SU-DHL-6 (cell line): ENCODE data around the gene TENT4B.

ENCODE experiments used
- H2AFZ ChIP-seq: fragments of 200-600 bp; sonication (generic); 2 replicates; pipeline ENCODE4 v1.6.1; 2014; ENCODE audit warnings: low read depth, mild to moderate bottlenecking, moderate library complexity, mixed read lengths, antibody characterized with exemption, low read length; ENCODE audit not compliant: severe bottlenecking
- H3F3A ChIP-seq: fragments of 200-600 bp; shearing (Covaris generic); 2 replicates; pipeline ENCODE4 v1.6.0; 2016; ENCODE audit warnings: antibody characterized with exemption, mild to moderate bottlenecking; ENCODE audit not compliant: insufficient read depth
- H3K27ac ChIP-seq: fragments of 200-600 bp; sonication (generic); 2 replicates; pipeline ENCODE4 v1.5.1; 2016; ENCODE audit warnings: low read depth, mild to moderate bottlenecking, low read length, moderate library complexity, mixed read lengths
- H3K27me3 ChIP-seq: fragments of 200-600 bp; sonication (generic), shearing (Covaris generic); 2 replicates; pipeline ENCODE4 v1.6.0; 2014; ENCODE audit warnings: mild to moderate bottlenecking, low read length
- H3K36me3 ChIP-seq: fragments of 200-600 bp; sonication (generic); 2 replicates; pipeline ENCODE4 v1.6.1; 2014; ENCODE audit warnings: mild to moderate bottlenecking, low read length, mixed read lengths
- H3K4me2 ChIP-seq: fragments of 300-600, 200-600 bp; shearing (Covaris generic), sonication (generic); 2 replicates; pipeline ENCODE4 v1.6.0; 2014; ENCODE audit warnings: low read length, low read depth, mild to moderate bottlenecking; ENCODE audit not compliant: poor library complexity, severe bottlenecking
- H3K4me3 ChIP-seq: fragments of 200-600 bp; sonication (generic); 2 replicates; pipeline ENCODE4 v1.5.1; 2014; ENCODE audit warnings: antibody characterized with exemption, low read length, mild to moderate bottlenecking, mixed read lengths; ENCODE audit not compliant: insufficient read depth, poor library complexity, severe bottlenecking
- H3K79me2 ChIP-seq: fragments of 200-600 bp; sonication (generic); 2 replicates; pipeline ENCODE4 v1.6.1; 2014; ENCODE audit warnings: mild to moderate bottlenecking, low read length, moderate library complexity; ENCODE audit not compliant: insufficient read depth
- H3K9ac ChIP-seq: fragments of 200-600 bp; sonication (generic); 2 replicates; pipeline ENCODE4 v1.7.0; 2014; ENCODE audit warnings: mild to moderate bottlenecking, low read length
- H3K9me2 ChIP-seq: fragments of 200-600 bp; sonication (generic); replicated peaks from 2 replicates; pipeline ENCODE4 v1.6.1; 2014; ENCODE audit warnings: low read length; ENCODE audit not compliant: insufficient read depth
- H3K9me3 ChIP-seq: fragments of 200-600 bp; sonication (generic); 2 replicates; pipeline ENCODE4 v1.6.1; 2014; ENCODE audit warnings: low read length, mixed read lengths; ENCODE audit not compliant: insufficient read depth
- H4K20me1 ChIP-seq: fragments of 200-600 bp; sonication (generic); 2 replicates; pipeline ENCODE4 v1.6.1; 2014; ENCODE audit warnings: low read depth, mild to moderate bottlenecking, antibody characterized with exemption, low read length, moderate library complexity, mixed read lengths
- EZH2phosphoT487 ChIP-seq: fragments of 200-600 bp; sonication (generic), shearing (Covaris generic); conservative IDR thresholded peaks from 2 replicates; pipeline ENCODE4 v1.6.1; 2018; ENCODE audit warnings: mild to moderate bottlenecking, antibody characterized with exemption, low read length, moderate library complexity, mixed read lengths
- TF ChIP-seq, protein P1 (sequence below): fragments of 200-600 bp; sonication (generic); IDR thresholded peaks from one replicate; pipeline ENCODE4 v1.5.1; 2017; ENCODE audit warnings: antibody characterized with exemption, mild to moderate bottlenecking, low read length, moderate library complexity; ENCODE audit not compliant: insufficient read depth, poor library complexity, severe bottlenecking

The TENT4B gene

DNA sequence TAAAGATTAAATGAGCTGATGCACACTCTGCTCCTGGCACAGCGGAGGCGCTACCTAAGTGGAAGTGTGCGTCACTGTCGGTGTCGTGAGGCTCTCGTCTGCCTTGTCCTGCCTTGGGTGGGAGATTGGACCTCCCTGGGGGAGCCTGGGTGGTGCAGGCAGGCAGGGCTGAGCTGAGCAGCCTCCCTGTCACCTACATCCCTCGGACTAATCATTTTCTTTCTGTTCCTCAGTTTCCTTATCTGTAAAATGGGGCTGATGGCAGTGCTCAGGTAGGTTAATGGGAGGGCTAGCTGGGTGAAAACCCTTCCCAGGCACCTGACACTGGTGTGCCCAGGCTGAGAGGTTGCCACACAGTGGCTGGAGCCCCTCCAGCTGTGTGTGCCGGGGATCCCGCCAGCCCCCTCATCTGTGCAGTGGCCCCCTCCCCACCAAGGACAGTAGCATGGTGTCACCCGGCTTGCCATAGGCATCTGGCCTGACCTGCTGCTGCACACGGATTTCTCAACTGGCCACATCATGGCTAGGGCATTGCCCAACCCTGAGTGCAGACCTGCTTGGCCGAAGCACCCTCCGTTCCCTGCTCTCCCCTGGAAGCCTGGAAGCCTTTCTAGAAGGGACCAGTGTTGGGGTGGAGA lies 117.5 kb downstream of the TENT4B start:
- no peak for TF ChIP-seq EZH2phosphoT487
- TF ChIP-seq, protein P1, sequence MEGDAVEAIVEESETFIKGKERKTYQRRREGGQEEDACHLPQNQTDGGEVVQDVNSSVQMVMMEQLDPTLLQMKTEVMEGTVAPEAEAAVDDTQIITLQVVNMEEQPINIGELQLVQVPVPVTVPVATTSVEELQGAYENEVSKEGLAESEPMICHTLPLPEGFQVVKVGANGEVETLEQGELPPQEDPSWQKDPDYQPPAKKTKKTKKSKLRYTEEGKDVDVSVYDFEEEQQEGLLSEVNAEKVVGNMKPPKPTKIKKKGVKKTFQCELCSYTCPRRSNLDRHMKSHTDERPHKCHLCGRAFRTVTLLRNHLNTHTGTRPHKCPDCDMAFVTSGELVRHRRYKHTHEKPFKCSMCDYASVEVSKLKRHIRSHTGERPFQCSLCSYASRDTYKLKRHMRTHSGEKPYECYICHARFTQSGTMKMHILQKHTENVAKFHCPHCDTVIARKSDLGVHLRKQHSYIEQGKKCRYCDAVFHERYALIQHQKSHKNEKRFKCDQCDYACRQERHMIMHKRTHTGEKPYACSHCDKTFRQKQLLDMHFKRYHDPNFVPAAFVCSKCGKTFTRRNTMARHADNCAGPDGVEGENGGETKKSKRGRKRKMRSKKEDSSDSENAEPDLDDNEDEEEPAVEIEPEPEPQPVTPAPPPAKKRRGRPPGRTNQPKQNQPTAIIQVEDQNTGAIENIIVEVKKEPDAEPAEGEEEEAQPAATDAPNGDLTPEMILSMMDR = no peak

DNA sequence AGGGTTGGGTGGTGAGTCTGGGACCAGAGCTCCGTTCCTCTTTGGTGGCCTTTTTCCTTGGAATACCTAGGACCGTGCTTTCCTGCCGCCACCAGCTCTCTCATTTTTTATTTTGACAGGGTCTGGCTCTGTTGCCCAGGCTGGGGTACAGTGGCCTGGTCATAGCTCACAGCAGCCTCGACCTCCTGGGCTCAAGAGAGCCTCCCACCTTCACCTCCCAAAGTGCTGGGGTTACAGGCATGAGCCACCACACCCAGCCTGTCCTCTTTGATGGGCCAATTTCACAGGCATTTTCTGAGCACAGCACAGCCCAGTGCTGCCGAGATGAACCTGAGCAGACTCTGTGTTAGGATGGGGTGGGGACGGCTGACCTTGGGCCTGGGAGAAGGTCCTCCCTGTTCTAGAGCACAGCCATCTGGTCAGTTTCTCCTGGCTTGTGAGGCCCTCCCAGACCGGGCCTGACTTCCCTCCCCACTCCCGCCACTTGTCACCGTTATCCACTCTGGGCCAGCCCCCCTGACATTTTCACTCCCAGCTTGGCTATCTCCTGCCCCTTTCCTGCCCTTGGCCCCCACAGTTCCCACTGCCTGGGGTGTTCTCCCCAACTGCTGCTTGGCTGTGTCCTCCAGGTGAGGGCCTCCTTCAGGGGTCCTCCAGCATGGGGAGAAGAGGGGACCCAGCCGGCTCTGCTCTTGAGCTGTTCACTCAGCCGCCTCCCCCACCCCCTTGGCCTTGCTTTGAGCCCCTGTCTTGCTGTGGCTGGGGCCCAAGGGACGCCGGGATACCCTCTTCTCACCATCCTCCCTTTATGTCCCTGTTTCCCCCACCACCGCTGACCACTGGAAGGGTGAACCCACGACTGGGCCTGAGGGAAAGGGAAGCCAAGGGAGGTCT lies 118.3 kb downstream of the TENT4B start:
- 0 out of 2 replicates have a peak, but pooled peaks cover 3% of the 10 kb centered on the region for H3K79me2 ChIP-seq
- TF ChIP-seq, protein P1 = no peak
- TF ChIP-seq EZH2phosphoT487 = no peak

More for the DNA sequence above, 117.5 kb downstream of the TENT4B start:
- H3K27me3 ChIP-seq = no peaks in the 10 kb centered on the region
- 0 out of 2 replicates have a peak, but pooled peaks cover 3% of the 10 kb centered on the region for H3K79me2 ChIP-seq
- no peak overlapping the region for H3K4me3 ChIP-seq
- H3K36me3 ChIP-seq = no peaks in the 10 kb centered on the region
- H4K20me1 ChIP-seq = no peaks in the 10 kb centered on the region
- no peak overlapping the region for H3K27ac ChIP-seq
- no peaks in the 10 kb centered on the region for H3K9me3 ChIP-seq
- H3K4me2 ChIP-seq = no peak overlapping the region
- no peak overlapping the region for H3K9ac ChIP-seq
- H2AFZ ChIP-seq = no peak overlapping the region
- H3F3A ChIP-seq = peaks cover 8% of the 10 kb centered on the region; the same call in 1 of the 2 replicates
- H3K9me2 ChIP-seq = no peaks in the 10 kb centered on the region

DNA sequence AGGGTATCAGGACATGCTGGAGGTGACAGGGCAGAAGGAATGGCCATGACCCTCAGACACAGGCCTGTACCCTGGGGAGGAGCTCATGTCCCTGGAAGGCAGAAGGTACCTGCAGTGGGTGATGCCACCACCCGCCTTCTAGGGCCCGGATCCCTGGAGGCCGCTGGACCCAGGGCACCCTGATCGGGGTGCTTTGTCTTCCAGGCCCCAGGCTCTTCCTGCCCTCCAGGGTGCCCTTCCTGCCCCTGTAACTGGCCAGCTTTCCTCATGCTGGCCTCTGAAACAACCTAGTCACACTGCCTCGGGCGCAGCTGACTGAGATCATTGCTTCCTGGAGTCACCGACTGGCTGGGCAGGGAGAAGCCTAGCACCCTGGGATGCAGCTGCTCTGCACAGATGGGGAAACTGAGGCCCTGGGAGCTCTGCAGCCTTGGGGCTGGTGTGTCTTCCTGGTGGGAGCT lies 119.0 kb downstream of the TENT4B start:
- H3K9me3 ChIP-seq = no peaks in the 10 kb centered on the region
- H3K4me3 ChIP-seq = no peak overlapping the region
- TF ChIP-seq, protein P1 = no peak
- TF ChIP-seq EZH2phosphoT487 = no peak
- 0 out of 2 replicates have a peak, but pooled peaks cover 3% of the 10 kb centered on the region for H3K79me2 ChIP-seq
- H3K4me2 ChIP-seq = no peak overlapping the region
- no peak overlapping the region for H3K27ac ChIP-seq
- H3K9me2 ChIP-seq = no peaks in the 10 kb centered on the region
- H3K36me3 ChIP-seq = no peaks in the 10 kb centered on the region
- H3K9ac ChIP-seq = no peak overlapping the region
- no peak overlapping the region for H2AFZ ChIP-seq
- no peaks in the 10 kb centered on the region for H3K27me3 ChIP-seq
- H3F3A ChIP-seq = peaks cover 18% of the 10 kb centered on the region; the same call in 1 of the 2 replicates
- H4K20me1 ChIP-seq = no peaks in the 10 kb centered on the region

More for the DNA sequence above, 118.3 kb downstream of the TENT4B start:
- H3K9ac ChIP-seq = no peak overlapping the region
- no peak overlapping the region for H3K27ac ChIP-seq
- H3K9me3 ChIP-seq = no peaks in the 10 kb centered on the region
- no peak overlapping the region for H3K4me3 ChIP-seq
- no peaks in the 10 kb centered on the region for H4K20me1 ChIP-seq
- H3K9me2 ChIP-seq = no peaks in the 10 kb centered on the region
- H3F3A ChIP-seq = peaks cover 11% of the 10 kb centered on the region; the same call in 1 of the 2 replicates
- H3K36me3 ChIP-seq = no peaks in the 10 kb centered on the region
- H3K27me3 ChIP-seq = no peaks in the 10 kb centered on the region
- H2AFZ ChIP-seq = no peak overlapping the region
- H3K4me2 ChIP-seq = no peak overlapping the region
